Astrocyte (in vitro differentiated cells and primary cell): ENCODE results near the gene PPP2CA.

Experiments used
- EZH2 ChIP-seq: IDR thresholded peaks from 2 replicates; pipeline ENCODE4 v1.6.1; 2012; ENCODE audit warnings: mild to moderate bottlenecking, low read length, inconsistent platforms; ENCODE audit not compliant: insufficient read depth
- TF ChIP-seq, protein P1 (sequence below): IDR thresholded peaks from 2 replicates; pipeline ENCODE4 v1.5.1; 2011; ENCODE audit warnings: low read depth, mild to moderate bottlenecking, inconsistent platforms, low read length, moderate library complexity; ENCODE audit not compliant: insufficient read depth

DNA sequence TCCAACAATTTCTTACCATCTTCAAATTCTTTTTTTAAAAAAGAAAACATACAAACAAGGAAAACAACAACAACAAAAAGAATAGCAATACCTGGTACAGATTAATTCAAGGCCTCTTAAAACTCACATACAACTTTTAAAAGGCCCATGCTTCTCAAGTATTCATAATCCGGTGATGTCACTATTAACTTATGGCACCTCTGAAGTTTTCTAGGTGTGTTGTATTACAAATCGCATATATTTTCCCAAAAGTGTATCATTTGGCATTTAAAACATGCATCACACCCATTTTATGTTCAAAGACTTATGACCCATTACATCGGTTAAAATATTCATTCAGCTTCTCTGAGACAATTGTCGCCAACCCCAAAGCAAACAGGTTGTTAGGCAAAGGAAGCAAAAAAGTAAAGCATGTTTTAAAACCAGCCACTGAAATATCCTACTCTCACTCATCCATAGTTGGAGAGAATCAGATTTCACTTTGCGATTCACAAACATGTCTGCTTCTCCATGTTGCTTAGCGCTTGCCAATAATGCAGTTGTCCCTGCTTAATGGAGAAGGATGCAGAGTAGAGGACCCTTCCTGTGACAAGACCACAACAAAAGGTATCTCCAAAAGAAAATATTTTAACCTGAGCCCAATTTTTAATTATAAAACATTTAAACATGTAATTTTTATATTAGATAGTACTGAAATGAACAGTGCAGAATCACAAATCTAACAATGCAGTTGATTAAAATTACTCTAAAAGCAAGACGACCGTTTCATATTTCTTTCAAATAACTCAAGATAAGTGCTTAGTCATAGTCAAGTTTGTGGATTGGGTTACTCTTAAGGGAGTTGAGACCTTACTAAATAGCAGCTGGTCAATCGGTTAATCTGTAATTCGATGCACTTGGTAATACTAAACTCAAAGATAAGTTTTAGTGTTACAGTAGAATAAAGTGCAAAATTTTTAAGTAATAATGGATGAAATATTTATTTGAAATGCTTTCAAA is 50.7 kb downstream of the PPP2CA start:
- TF ChIP-seq, protein P1, sequence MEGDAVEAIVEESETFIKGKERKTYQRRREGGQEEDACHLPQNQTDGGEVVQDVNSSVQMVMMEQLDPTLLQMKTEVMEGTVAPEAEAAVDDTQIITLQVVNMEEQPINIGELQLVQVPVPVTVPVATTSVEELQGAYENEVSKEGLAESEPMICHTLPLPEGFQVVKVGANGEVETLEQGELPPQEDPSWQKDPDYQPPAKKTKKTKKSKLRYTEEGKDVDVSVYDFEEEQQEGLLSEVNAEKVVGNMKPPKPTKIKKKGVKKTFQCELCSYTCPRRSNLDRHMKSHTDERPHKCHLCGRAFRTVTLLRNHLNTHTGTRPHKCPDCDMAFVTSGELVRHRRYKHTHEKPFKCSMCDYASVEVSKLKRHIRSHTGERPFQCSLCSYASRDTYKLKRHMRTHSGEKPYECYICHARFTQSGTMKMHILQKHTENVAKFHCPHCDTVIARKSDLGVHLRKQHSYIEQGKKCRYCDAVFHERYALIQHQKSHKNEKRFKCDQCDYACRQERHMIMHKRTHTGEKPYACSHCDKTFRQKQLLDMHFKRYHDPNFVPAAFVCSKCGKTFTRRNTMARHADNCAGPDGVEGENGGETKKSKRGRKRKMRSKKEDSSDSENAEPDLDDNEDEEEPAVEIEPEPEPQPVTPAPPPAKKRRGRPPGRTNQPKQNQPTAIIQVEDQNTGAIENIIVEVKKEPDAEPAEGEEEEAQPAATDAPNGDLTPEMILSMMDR: no peak
- TF ChIP-seq EZH2: no peak
